Sigmoid colon (tissue), 4 donors: ENCODE data around the gene NCAM2.

Experiments used
- CTCF ChIP-seq, 4 experiments: fragments of 450-650 bp in 3 of 4; fragments of 200-600 bp in 1 of 4; IDR thresholded peaks; one replicate each; pipeline ENCODE4 v1.5.1; 2016 to 2019; ENCODE audit warnings: antibody characterized with exemption in 4 of 4, mild to moderate bottlenecking in 3 of 4, moderate library complexity in 2 of 4
- EP300 ChIP-seq, 4 donors: sonication (generic); formaldehyde crosslinking; IDR thresholded peaks; one replicate each; pipeline ENCODE4 v1.6.1; 2017; ENCODE audit warnings: antibody characterized with exemption in 4 of 4
- POLR2A ChIP-seq, 2 donors: fragments of 450-650 bp; IDR thresholded peaks; one replicate each; pipeline ENCODE4 v1.6.1; 2016; ENCODE audit warnings: antibody characterized with exemption in 2 of 2, mild to moderate bottlenecking in 2 of 2, moderate library complexity in 2 of 2
- POLR2AphosphoS5 ChIP-seq, 4 donors: sonication (generic); formaldehyde crosslinking; IDR thresholded peaks; one replicate each; pipeline ENCODE4 v1.6.1; 2017; ENCODE audit warnings: antibody characterized with exemption in 4 of 4

GRCh38 chr21:21203822-21204339, 205.7 kb downstream of the NCAM2 start:
- no peak for TF ChIP-seq POLR2A (IDR thresholded peaks at IDR 0.05)
- no peak for TF ChIP-seq CTCF (IDR thresholded peaks at IDR 0.05)
- TF ChIP-seq POLR2AphosphoS5 (IDR thresholded peaks at IDR 0.05), result no peak
- no peak for TF ChIP-seq EP300 (IDR thresholded peaks at IDR 0.05)
